ENCODE data around the gene ZNF398.

ZNF398 gene

GRCh38 chr7:149188213-149188612 is 41.0 kb downstream of the ZNF398 start:
- TF ChIP-seq, protein P1, sequence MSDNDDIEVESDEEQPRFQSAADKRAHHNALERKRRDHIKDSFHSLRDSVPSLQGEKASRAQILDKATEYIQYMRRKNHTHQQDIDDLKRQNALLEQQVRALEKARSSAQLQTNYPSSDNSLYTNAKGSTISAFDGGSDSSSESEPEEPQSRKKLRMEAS (IDR thresholded peaks at IDR 0.05; ENCODE audit: low read depth, low read length), result no peak
- TF ChIP-seq POLR2A (IDR thresholded peaks at IDR 0.05; ENCODE audit: extremely low read depth, insufficient read length) (no peak), MYC (IDR thresholded peaks at IDR 0.05; ENCODE audit: low read depth, low read length) (no peak), CTCF (IDR thresholded peaks at IDR 0.05; ENCODE audit: low read depth, low read length) (no peak)
- DNase-seq (ENCODE audit: low read depth), result no peak
- no peak overlapping the region for H3K4me3 ChIP-seq (ENCODE audit: low read depth, low read length)

DNA sequence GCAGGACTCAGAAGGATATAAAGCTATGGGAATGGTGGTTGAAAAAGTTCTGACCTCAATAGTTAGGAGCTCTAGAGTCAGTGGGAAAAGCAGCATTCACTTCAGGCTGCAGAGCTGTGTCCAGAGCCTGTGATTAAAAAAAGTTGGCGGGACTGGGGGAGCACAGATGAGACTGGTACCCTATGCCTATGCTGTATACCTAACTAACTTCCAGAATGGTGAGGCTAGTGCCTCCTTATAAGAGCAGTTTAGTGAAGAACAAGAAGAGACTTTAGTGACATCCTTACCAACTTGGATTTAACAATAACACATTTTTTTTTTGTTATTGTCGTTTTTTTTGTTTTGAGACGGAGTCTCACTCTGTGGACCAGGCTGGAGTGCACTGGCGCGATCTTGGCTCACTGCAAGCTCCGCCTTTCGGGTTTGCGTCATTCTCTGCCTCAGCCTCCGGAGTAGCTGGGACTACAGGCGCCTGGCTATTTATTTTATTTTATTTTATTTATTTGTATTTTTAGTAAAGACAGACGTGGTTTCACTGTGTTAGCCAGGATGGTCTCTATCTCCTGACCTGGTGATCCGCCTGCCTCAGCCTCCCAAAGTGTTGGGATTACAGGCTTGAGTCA is 41.5 kb downstream of the ZNF398 start:
- DNase-seq (ENCODE audit: low read depth), result no peak
- no peak overlapping the region for H3K4me3 ChIP-seq (ENCODE audit: low read depth, low read length)
- no peak for TF ChIP-seq CTCF (IDR thresholded peaks at IDR 0.05; ENCODE audit: low read depth, low read length)
- TF ChIP-seq, protein P1 (IDR thresholded peaks at IDR 0.05; ENCODE audit: low read depth, low read length), result no peak
- TF ChIP-seq MYC (IDR thresholded peaks at IDR 0.05; ENCODE audit: low read depth, low read length), result no peak

- no peak for TF ChIP-seq CTCF (IDR thresholded peaks at IDR 0.05; ENCODE audit: low read depth, low read length)
- TF ChIP-seq, protein P1 (IDR thresholded peaks at IDR 0.05; ENCODE audit: low read depth, low read length), result no peak
- no peak for TF ChIP-seq POLR2A (IDR thresholded peaks at IDR 0.05; ENCODE audit: extremely low read depth, insufficient read length)
- no peak for TF ChIP-seq MYC (IDR thresholded peaks at IDR 0.05; ENCODE audit: low read depth, low read length)
- DNase-seq (ENCODE audit: low read depth), result no peak
- H3K4me3 ChIP-seq (ENCODE audit: low read depth, low read length), result no peak overlapping the region
Observed at GRCh38 chr7:149191851-149192250, 44.6 kb downstream of the ZNF398 start.

DNA sequence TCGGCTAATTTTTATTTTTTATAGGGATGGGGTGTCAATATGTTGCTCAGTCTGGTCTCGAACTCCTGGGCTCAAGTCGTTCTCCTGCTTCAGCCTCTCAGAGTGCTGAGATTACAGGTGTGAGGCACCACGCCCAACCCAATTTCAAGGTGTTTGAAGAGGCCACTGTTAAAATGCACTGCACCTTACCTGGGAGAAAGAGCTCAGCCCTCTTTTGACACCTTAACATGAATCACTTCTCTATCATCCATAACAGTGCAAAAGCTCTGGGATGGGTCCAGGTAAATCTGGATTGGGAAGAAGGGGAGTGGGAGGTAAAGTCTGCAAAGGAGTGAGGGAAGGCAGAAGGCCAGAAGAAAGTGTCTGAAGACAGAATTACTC is 47.5 kb downstream of the ZNF398 start:
- no peak for TF ChIP-seq MYC (IDR thresholded peaks at IDR 0.05; ENCODE audit: low read depth, low read length)
- no peak for TF ChIP-seq CTCF (IDR thresholded peaks at IDR 0.05; ENCODE audit: low read depth, low read length)
- TF ChIP-seq POLR2A (IDR thresholded peaks at IDR 0.05; ENCODE audit: extremely low read depth, insufficient read length), result no peak
- TF ChIP-seq, protein P1 (IDR thresholded peaks at IDR 0.05; ENCODE audit: low read depth, low read length), result no peak
- DNase-seq (ENCODE audit: low read depth), result no peak
- H3K4me3 ChIP-seq (ENCODE audit: low read depth, low read length), result peak overlapping the region; percentile 81

GRCh38 chr7:149195180-149196150 is 48.2 kb downstream of the ZNF398 start, which contains the start of gene ZNF282:
ZNF282 (plus strand) TSS chr7:149195546; CDS start chr7:149195590, 44 bp downstream.
- peak; percentile 95 for DNase-seq (ENCODE audit: low read depth)
- H3K4me3 ChIP-seq (ENCODE audit: low read depth, low read length), result peak within 1 kb of the TSS; percentile 84
- peak; percentile 55 for TF ChIP-seq MYC (IDR thresholded peaks at IDR 0.05; ENCODE audit: low read depth, low read length)
- peak; percentile 58 for TF ChIP-seq POLR2A (IDR thresholded peaks at IDR 0.05; ENCODE audit: extremely low read depth, insufficient read length)
- peak; percentile 70 for TF ChIP-seq CTCF (IDR thresholded peaks at IDR 0.05; ENCODE audit: low read depth, low read length)
- TF ChIP-seq, protein P1 (IDR thresholded peaks at IDR 0.05; ENCODE audit: low read depth, low read length), result peak; percentile 58

Measured in NB4 (cell line).